Measurements from ENCODE around the gene WSCD1.

Gene WSCD1

GRCh38 chr17:6094453-6094852 lies 24.3 kb downstream of the WSCD1 start:
- Histone ChIP-seq H3K79me2 (ENCODE audit: low read length) (no peaks in the 10 kb centered on the region), H3K27me3 (ENCODE audit: low read depth, low read length) (no peaks in the 10 kb centered on the region), H3K36me3 (replicated peaks; ENCODE audit: low read depth, low read length) (no peaks in the 10 kb centered on the region), H2AFZ (ENCODE audit: low read depth, low read length) (no peak overlapping the region), H3K4me2 (ENCODE audit: low read length) (no peak overlapping the region), H3K9ac (ENCODE audit: low read length) (no peak overlapping the region), H3K27ac (ENCODE audit: low read length) (no peak overlapping the region), H4K20me1 (ENCODE audit: insufficient read depth, low read length) (no peaks in the 10 kb centered on the region), H3K9me3 (ENCODE audit: insufficient read depth, low read length) (no peaks in the 10 kb centered on the region), H3K4me1 (ENCODE audit: low read length) (no peaks in the 10 kb centered on the region), H3K4me3 (ENCODE audit: low read length) (no peak overlapping the region)
- no peak for TF ChIP-seq EZH2phosphoT487 (IDR thresholded peaks at IDR 0.05; ENCODE audit: low read depth)
- TF ChIP-seq, protein P1, sequence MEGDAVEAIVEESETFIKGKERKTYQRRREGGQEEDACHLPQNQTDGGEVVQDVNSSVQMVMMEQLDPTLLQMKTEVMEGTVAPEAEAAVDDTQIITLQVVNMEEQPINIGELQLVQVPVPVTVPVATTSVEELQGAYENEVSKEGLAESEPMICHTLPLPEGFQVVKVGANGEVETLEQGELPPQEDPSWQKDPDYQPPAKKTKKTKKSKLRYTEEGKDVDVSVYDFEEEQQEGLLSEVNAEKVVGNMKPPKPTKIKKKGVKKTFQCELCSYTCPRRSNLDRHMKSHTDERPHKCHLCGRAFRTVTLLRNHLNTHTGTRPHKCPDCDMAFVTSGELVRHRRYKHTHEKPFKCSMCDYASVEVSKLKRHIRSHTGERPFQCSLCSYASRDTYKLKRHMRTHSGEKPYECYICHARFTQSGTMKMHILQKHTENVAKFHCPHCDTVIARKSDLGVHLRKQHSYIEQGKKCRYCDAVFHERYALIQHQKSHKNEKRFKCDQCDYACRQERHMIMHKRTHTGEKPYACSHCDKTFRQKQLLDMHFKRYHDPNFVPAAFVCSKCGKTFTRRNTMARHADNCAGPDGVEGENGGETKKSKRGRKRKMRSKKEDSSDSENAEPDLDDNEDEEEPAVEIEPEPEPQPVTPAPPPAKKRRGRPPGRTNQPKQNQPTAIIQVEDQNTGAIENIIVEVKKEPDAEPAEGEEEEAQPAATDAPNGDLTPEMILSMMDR (IDR thresholded peaks at IDR 0.05; ENCODE audit: low read depth, low read length) = no peak

- Histone ChIP-seq H4K20me1 (ENCODE audit: insufficient read depth, low read length) (no peaks in the 10 kb centered on the region), H3K36me3 (replicated peaks; ENCODE audit: low read depth, low read length) (no peaks in the 10 kb centered on the region), H3K79me2 (ENCODE audit: low read length) (no peaks in the 10 kb centered on the region), H3K27ac (ENCODE audit: low read length) (no peak overlapping the region), H2AFZ (ENCODE audit: low read depth, low read length) (no peak overlapping the region), H3K4me1 (ENCODE audit: low read length) (no peaks in the 10 kb centered on the region), H3K4me3 (ENCODE audit: low read length) (no peak overlapping the region), H3K9me3 (ENCODE audit: insufficient read depth, low read length) (no peaks in the 10 kb centered on the region), H3K9ac (ENCODE audit: low read length) (no peak overlapping the region), H3K27me3 (ENCODE audit: low read depth, low read length) (no peaks in the 10 kb centered on the region), H3K4me2 (ENCODE audit: low read length) (no peak overlapping the region)
- TF ChIP-seq, protein P1 (IDR thresholded peaks at IDR 0.05; ENCODE audit: low read depth, low read length) = no peak
- TF ChIP-seq EZH2phosphoT487 (IDR thresholded peaks at IDR 0.05; ENCODE audit: low read depth) = no peak
Observed at GRCh38 chr17:6094926-6095325, 24.7 kb downstream of the WSCD1 start.

DNA sequence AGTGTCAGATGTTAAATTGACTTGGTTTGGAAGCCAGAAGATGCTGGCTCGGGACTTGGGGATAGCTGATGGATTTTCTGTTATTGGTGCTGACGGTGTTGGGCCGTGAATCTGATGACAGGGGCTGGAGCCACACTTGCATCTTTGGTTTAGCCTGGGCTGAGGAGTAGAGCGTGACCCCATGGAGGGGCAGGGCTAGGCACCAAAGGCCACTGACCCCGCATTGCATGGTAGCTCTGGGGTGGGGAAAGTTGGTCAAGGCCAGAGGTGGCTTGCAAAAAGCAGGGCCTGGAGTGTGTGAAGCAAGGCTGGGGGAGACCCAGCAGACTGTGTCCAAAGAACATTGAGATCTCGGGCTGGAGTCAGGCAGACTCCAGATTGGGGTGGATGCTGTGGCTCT lies 25.3 kb downstream of the WSCD1 start:
- H3K79me2 ChIP-seq (ENCODE audit: low read length) = no peaks in the 10 kb centered on the region
- no peak overlapping the region for H3K4me2 ChIP-seq (ENCODE audit: low read length)
- H3K4me3 ChIP-seq (ENCODE audit: low read length) = no peak overlapping the region
- no peaks in the 10 kb centered on the region for H3K4me1 ChIP-seq (ENCODE audit: low read length)
- no peaks in the 10 kb centered on the region for H4K20me1 ChIP-seq (ENCODE audit: insufficient read depth, low read length)
- no peaks in the 10 kb centered on the region for H3K36me3 ChIP-seq (replicated peaks; ENCODE audit: low read depth, low read length)
- no peak overlapping the region for H3K9ac ChIP-seq (ENCODE audit: low read length)
- H3K27ac ChIP-seq (ENCODE audit: low read length) = no peak overlapping the region
- no peaks in the 10 kb centered on the region for H3K27me3 ChIP-seq (ENCODE audit: low read depth, low read length)
- no peak overlapping the region for H2AFZ ChIP-seq (ENCODE audit: low read depth, low read length)
- H3K9me3 ChIP-seq (ENCODE audit: insufficient read depth, low read length) = no peaks in the 10 kb centered on the region
- TF ChIP-seq, protein P1 (IDR thresholded peaks at IDR 0.05; ENCODE audit: low read depth, low read length) = no peak
- no peak for TF ChIP-seq EZH2phosphoT487 (IDR thresholded peaks at IDR 0.05; ENCODE audit: low read depth)

GRCh38 chr17:6096201-6097004 lies 26.2 kb downstream of the WSCD1 start:
- H4K20me1 ChIP-seq (ENCODE audit: insufficient read depth, low read length) = no peaks in the 10 kb centered on the region

More at GRCh38 chr17:6096201-6097004, 26.2 kb downstream of the WSCD1 start:
- Histone ChIP-seq H3K27ac (ENCODE audit: low read length) (no peak overlapping the region), H3K9ac (ENCODE audit: low read length) (no peak overlapping the region), H3K4me1 (ENCODE audit: low read length) (no peaks in the 10 kb centered on the region), H3K79me2 (ENCODE audit: low read length) (no peaks in the 10 kb centered on the region), H3K36me3 (replicated peaks; ENCODE audit: low read depth, low read length) (no peaks in the 10 kb centered on the region), H3K27me3 (ENCODE audit: low read depth, low read length) (no peaks in the 10 kb centered on the region), H3K4me2 (ENCODE audit: low read length) (no peak overlapping the region), H2AFZ (ENCODE audit: low read depth, low read length) (no peak overlapping the region), H3K4me3 (ENCODE audit: low read length) (no peak overlapping the region), H3K9me3 (ENCODE audit: insufficient read depth, low read length) (no peaks in the 10 kb centered on the region)
- TF ChIP-seq EZH2phosphoT487 (IDR thresholded peaks at IDR 0.05; ENCODE audit: low read depth) = no peak
- TF ChIP-seq, protein P1 (IDR thresholded peaks at IDR 0.05; ENCODE audit: low read depth, low read length) = no peak
